ENCODE results near the gene MYO1C. TPM values are rescaled to one million over a fixed set of nuclear protein-coding genes. Genes with fewer than 3 reads are reported as not detected.

The MYO1C gene
- total RNA-seq, 4 donors from 2014 or later = 144 to 232 (median 179) TPM

GRCh38 chr17:1473170-1473569, 19.3 kb downstream of the MYO1C start:
- DNase-seq = no peak
- Histone ChIP-seq H3K4me1 (peaks cover 0 to 3% (median 0%) of the 10 kb centered on the region in 4 donors), H3K36me3 (peaks cover 0 to 90% (median 0%) of the 10 kb centered on the region in 3 donors), H3K4me3 (no peak overlapping the region), H3K9me3 (no peaks in the 10 kb centered on the region), H3K27ac (peak overlapping the region in 1 of 4 donors; percentile 51), H3K27me3 (no peaks in the 10 kb centered on the region)
- TF ChIP-seq CTCF (IDR thresholded peaks at IDR 0.05) (no peak), POLR2A (IDR thresholded peaks at IDR 0.05) (no peak)

- Histone ChIP-seq H3K36me3 (peaks cover 0 to 90% (median 0%) of the 10 kb centered on the region in 3 donors), H3K9me3 (no peaks in the 10 kb centered on the region), H3K27me3 (no peaks in the 10 kb centered on the region), H3K4me1 (peaks cover 0 to 3% (median 0%) of the 10 kb centered on the region in 4 donors), H3K4me3 (no peak overlapping the region), H3K27ac (no peak overlapping the region)
- no peak for TF ChIP-seq CTCF (IDR thresholded peaks at IDR 0.05)
- no peak for TF ChIP-seq POLR2A (IDR thresholded peaks at IDR 0.05)
- DNase-seq = no peak
These were observed 20.3 kb downstream of the MYO1C start for GRCh38 chr17:1471911-1472821.

GRCh38 chr17:1471490-1471889, 21.0 kb downstream of the MYO1C start:
- Histone ChIP-seq H3K4me3 (no peak overlapping the region), H3K36me3 (peaks cover 0 to 92% (median 0%) of the 10 kb centered on the region in 3 donors)
- TF ChIP-seq CTCF (IDR thresholded peaks at IDR 0.05) (no peak), POLR2A (IDR thresholded peaks at IDR 0.05) (no peak)

GRCh38 chr17:1470755-1471462, 21.6 kb downstream of the MYO1C start:
- Histone ChIP-seq H3K9me3 (no peaks in the 10 kb centered on the region), H3K27ac (no peak overlapping the region), H3K4me1 (peaks cover 0 to 3% (median 0%) of the 10 kb centered on the region in 4 donors), H3K27me3 (no peaks in the 10 kb centered on the region), H3K36me3 (peaks cover 0 to 92% (median 0%) of the 10 kb centered on the region in 3 donors), H3K4me3 (no peak overlapping the region)
- DNase-seq = no peak
- TF ChIP-seq CTCF (IDR thresholded peaks at IDR 0.05) = no peak
- TF ChIP-seq POLR2A (IDR thresholded peaks at IDR 0.05) = no peak

More at GRCh38 chr17:1471490-1471889, 21.0 kb downstream of the MYO1C start:
- DNase-seq = no peak
- H3K27me3 ChIP-seq = no peaks in the 10 kb centered on the region
- H3K27ac ChIP-seq = no peak overlapping the region
- peaks cover 0 to 3% (median 0%) of the 10 kb centered on the region in 4 donors for H3K4me1 ChIP-seq
- no peaks in the 10 kb centered on the region for H3K9me3 ChIP-seq

GRCh38 chr17:1470071-1470754, 22.3 kb downstream of the MYO1C start:
- Histone ChIP-seq H3K9me3 (no peaks in the 10 kb centered on the region), H3K4me1 (peaks cover 0 to 3% (median 0%) of the 10 kb centered on the region in 4 donors), H3K4me3 (no peak overlapping the region), H3K27me3 (no peaks in the 10 kb centered on the region), H3K27ac (no peak overlapping the region), H3K36me3 (peaks cover 0 to 92% (median 0%) of the 10 kb centered on the region in 3 donors)
- DNase-seq = no peak
- TF ChIP-seq POLR2A (IDR thresholded peaks at IDR 0.05) = no peak
- no peak for TF ChIP-seq CTCF (IDR thresholded peaks at IDR 0.05)

Data from Peyer's patch (tissue), 4 donors.